K562 (cell line): ENCODE data around the gene MED16. TPM values are rescaled to one million over a fixed set of nuclear protein-coding genes. Genes with fewer than 3 reads are reported as not detected.

ENCODE experiments used
- ATAC-seq: fragments of 200-7000 bp; cut with Tn5 transposase; 3 replicates; pipeline ENCODE4 v1.9.1; 2020; ENCODE audit warnings: moderate library complexity
- BruUV-seq: library from RNA; stranded (reverse); fragments of 400-500 nt; replicated peaks from 2 replicates; lab custom pipeline; 2021; lab: Mats Ljungman, UMichigan
- CTCF ChIA-PET: fragments of 300-600 bp; formaldehyde crosslinking; extraction: SDS; loops from one replicate; lab custom pipeline; 2021; ENCODE audit warnings: low intra/inter-chr PET ratio; lab: Yijun Ruan, JAX
- POLR2A ChIA-PET: fragments of 300-600, 350-650 bp; sonication (Branson Sonifier 250); formaldehyde crosslinking; extraction: SDS; loops from one replicate; lab custom pipeline; 2021; ENCODE audit warnings: antibody characterized with exemption, inconsistent platforms; lab: Yijun Ruan, JAX
- DNase-seq, 4 experiments: peaks; one replicate each; pipeline versions ENCODE4 v3.0.0 to v3.0.0-alpha.2; 2011 to 2018; ENCODE audit warnings: low spot score in 3 of 4, mixed read lengths in 3 of 4; ENCODE audit errors: extremely low read depth in 1 of 4
- FAIRE-seq: peaks from 2 replicates; lab custom pipeline; 2011; peaks lifted over from hg19 to GRCh38; lab: Jason Lieb, UNC
- H2AFZ ChIP-seq: 2 replicates; pipeline ENCODE4 v1.6.0; 2011; ENCODE audit warnings: low read depth, low read length, control low read depth, inconsistent platforms
- H3K27ac ChIP-seq: fragments of 200-600 bp; 3 replicates; pipeline ENCODE4 v1.8.0; 2011; ENCODE audit warnings: low read depth, mild to moderate bottlenecking, control low read depth, inconsistent platforms, low read length, moderate library complexity, mixed read lengths; ENCODE audit errors: extremely low read depth
- H3K27me3 ChIP-seq, 2 experiments: fragments of 300-600 bp in 1 of 2; 2 replicates in 1 of 2; 3 replicates in 1 of 2; pipeline versions ENCODE4 v1.6.0 to v1.8.0; 2011; ENCODE audit warnings: inconsistent platforms in 2 of 2, low read length in 2 of 2, mild to moderate bottlenecking in 1 of 2, mixed read lengths in 1 of 2, moderate library complexity in 1 of 2; ENCODE audit not compliant: control insufficient read depth in 2 of 2, insufficient read depth in 2 of 2
- H3K36me3 ChIP-seq: fragments of 300-600 bp; 3 replicates; pipeline ENCODE4 v1.8.0; 2011; ENCODE audit warnings: mild to moderate bottlenecking, low read length, inconsistent platforms; ENCODE audit not compliant: control insufficient read depth, insufficient read depth
- H3K4me1 ChIP-seq, 2 experiments: fragments of 200-600 bp in 1 of 2; replicated peaks in 1 of 2; 2 replicates in 1 of 2; 3 replicates in 1 of 2; pipeline versions ENCODE4 v1.5.1 to v1.8.0; 2011; ENCODE audit warnings: inconsistent platforms in 2 of 2, low read length in 2 of 2, mild to moderate bottlenecking in 1 of 2, mixed read lengths in 1 of 2, moderate library complexity in 1 of 2; ENCODE audit not compliant: control insufficient read depth in 2 of 2, insufficient read depth in 2 of 2
- H3K4me2 ChIP-seq: 2 replicates; pipeline ENCODE4 v1.6.1; 2011; ENCODE audit warnings: low read length, control low read depth, inconsistent platforms, mixed read lengths; ENCODE audit not compliant: insufficient read depth
- H3K4me3 ChIP-seq: fragments of 200-600 bp; sonication (generic), shearing (Covaris generic); 2 replicates; pipeline ENCODE4 v1.5.1; 2016; ENCODE audit warnings: control low read depth, inconsistent platforms
- H3K79me2 ChIP-seq: fragments of 200-600 bp; 3 replicates; pipeline ENCODE4 v1.8.0; 2011; ENCODE audit warnings: low read length, inconsistent platforms; ENCODE audit not compliant: control insufficient read depth, insufficient read depth
- H3K9ac ChIP-seq, 2 experiments: 2 replicates each; pipeline versions ENCODE4 v1.6.0 to v1.6.1; 2011; ENCODE audit warnings: low read depth in 2 of 2, low read length in 2 of 2, control low read depth in 1 of 2, inconsistent platforms in 1 of 2, mild to moderate bottlenecking in 1 of 2, mixed read lengths in 1 of 2; ENCODE audit not compliant: insufficient read depth in 1 of 2
- H3K9me1 ChIP-seq: one replicate; pipeline ENCODE4 v1.6.0; 2011; ENCODE audit warnings: inconsistent platforms, mild to moderate bottlenecking, low read length, moderate library complexity; ENCODE audit not compliant: control insufficient read depth, insufficient read depth
- H3K9me3 ChIP-seq: replicated peaks from 2 replicates; pipeline ENCODE4 v1.5.1; 2011; ENCODE audit warnings: low read depth, low read length, inconsistent platforms; ENCODE audit not compliant: control insufficient read depth, insufficient read depth
- H4K20me1 ChIP-seq: replicated peaks from 2 replicates; pipeline ENCODE4 v1.6.1; 2011; ENCODE audit warnings: low read length, inconsistent platforms, mixed read lengths; ENCODE audit not compliant: control insufficient read depth, insufficient read depth
- BRD4 ChIP-seq: fragments of 200-600 bp; sonication (generic); IDR thresholded peaks from 2 replicates; pipeline ENCODE4 v1.6.1; 2017; ENCODE audit warnings: inconsistent platforms
- ETV5 ChIP-seq: sonication (generic); formaldehyde crosslinking; IDR thresholded peaks from 2 replicates; pipeline ENCODE4 v1.4.0; 2020; ENCODE audit warnings: low read depth, mild to moderate bottlenecking, missing genetic modification reagents
- POLR2G ChIP-seq: fragments of 200-400 bp; formaldehyde crosslinking; IDR thresholded peaks from 2 replicates; pipeline ENCODE4 v1.6.1; 2017; ENCODE audit warnings: low read depth, mild to moderate bottlenecking, antibody characterized with exemption, low read length, moderate library complexity
- PURB ChIP-seq: sonication (generic); formaldehyde crosslinking; IDR thresholded peaks from 2 replicates; pipeline ENCODE4 v1.9.0; 2021; ENCODE audit warnings: low read depth, mild to moderate bottlenecking, missing genetic modification reagents
- RBFOX2 ChIP-seq: fragments of 200-400 bp; formaldehyde crosslinking; IDR thresholded peaks from 2 replicates; pipeline ENCODE4 v1.6.1; 2017; ENCODE audit warnings: low read depth, mild to moderate bottlenecking, low read length, moderate library complexity
- SETDB1 ChIP-seq: IDR thresholded peaks from one replicate; pipeline ENCODE4 v1.6.1; 2012; ENCODE audit warnings: low read length, control low read depth, inconsistent platforms
- SMAD2 ChIP-seq: fragments of 150-350 bp; IDR thresholded peaks from 2 replicates; pipeline ENCODE4 v1.6.1; 2014; ENCODE audit warnings: low read depth, mild to moderate bottlenecking, low read length
- WGBS: fragments of 100-300 bp; shearing (Covaris generic); methylation state at CpG from one replicate; pipeline ENCODE4 v1.1.6; 2016; ENCODE audit warnings: low coverage, mixed read lengths; ENCODE audit not compliant: insufficient coverage; ENCODE audit errors: missing lambda C conversion rate; 5-methylcytosine and 5-hydroxymethylcytosine counted together
- in situ Hi-C: fragments of 300-500 bp; cut with MboI; formaldehyde crosslinking; loops from 4 replicates; pipeline ENCODE4 v1.15.0; 2018; ENCODE audit warnings: inconsistent platforms, mixed read lengths
- intact Hi-C: fragments of 100-400 bp; cut with micrococcal nuclease; formaldehyde crosslinking; loops from 2 replicates; pipeline ENCODE4 v1.14.2; 2022
- polyA plus RNA-seq, 8 experiments: library from polyadenylated mRNA; depleted of rRNA in 4 of 8; stranded (reverse) in 5 of 8; unstranded in 3 of 8; fragments of >200 nt; fragmentation: Nextera tagmentation in 2 of 8; fragmentation: Illumina TruSeq in 1 of 8; extraction: Ambion mirVana in 2 of 8; extraction: Trizol in 1 of 8; gene quantifications; 2 replicates each; pipeline versions ENCODE4 v1.2.1 to v1.2.3, GENCODE V29; 2011 to 2014; ENCODE audit warnings: inconsistent platforms in 1 of 8, missing spikeins in 1 of 8
- total RNA-seq, 7 experiments: library from RNA; depleted of rRNA in 6 of 7; stranded (reverse); fragments of >200 nt in 6 of 7; fragmentation: Illumina TruSeq in 2 of 7; extraction: Trizol in 2 of 7; gene quantifications; 2 replicates each; pipeline versions ENCODE4 v1.2.1 to v1.2.3, GENCODE V29; 2011 to 2021; ENCODE audit warnings: low replicate concordance in 1 of 7
- TF ChIP-seq, protein P1 (sequence below): fragments of 450-650 bp; formaldehyde crosslinking; conservative IDR thresholded peaks from 2 replicates; pipeline ENCODE4 v1.4.0; 2022; ENCODE audit warnings: mild to moderate bottlenecking, missing genetic modification characterization
- TF ChIP-seq, protein P2 (sequence below): fragments of 450-650 bp; IDR thresholded peaks from 2 replicates; pipeline ENCODE4 v1.6.1; 2016; ENCODE audit warnings: antibody characterized with exemption
- TF ChIP-seq, protein P3 (sequence below): sonication (generic); formaldehyde crosslinking; IDR thresholded peaks from 2 replicates; pipeline ENCODE4 v1.8.1; 2022; ENCODE audit warnings: missing genetic modification reagents
- TF ChIP-seq, protein P4 (sequence below): fragments of 250-450 bp; sonication (Bioruptor Pico); IDR thresholded peaks from 2 replicates; pipeline ENCODE4 v1.9.0; 2021; ENCODE audit warnings: mild to moderate bottlenecking

The MED16 gene
- total and polyA plus RNA-seq, 9 of the 15 experiments (the other 6 are each of a cell fraction or from before 2014, with no cell fraction given), result 0.89 to 59.9 (median 8.6) TPM

DNA sequence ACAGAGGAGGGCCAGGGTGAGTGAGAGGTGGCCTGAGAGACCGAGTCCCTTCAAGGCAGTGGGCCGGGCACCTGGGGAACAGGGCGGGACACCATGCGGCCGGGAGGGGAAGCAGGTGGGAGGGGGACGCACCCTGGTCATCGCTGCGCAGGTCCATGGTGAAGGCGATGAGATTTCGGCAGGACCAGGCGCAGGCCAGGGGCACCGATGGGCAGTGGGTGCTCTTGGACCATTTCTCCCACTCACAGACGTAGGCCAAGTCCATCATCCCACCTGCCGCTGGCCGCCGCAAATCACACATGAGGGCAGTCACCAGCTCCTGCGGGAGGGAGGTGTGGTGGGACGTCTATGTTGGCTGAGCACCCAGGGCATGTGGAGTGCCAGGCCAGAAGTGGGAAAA, 2.2 kb downstream of the MED16 start:
- Histone ChIP-seq H2AFZ (no peak overlapping the region), H3K79me2 (peaks cover 40% of the 10 kb centered on the region), H3K4me2 (no peak overlapping the region), H4K20me1 (peaks cover 6% of the 10 kb centered on the region), H3K9ac (0 out of 4 replicates have a peak overlapping the region, but pooled peaks of 1 of the 2 experiments have one; percentile 2), H3K9me1 (no peaks in the 10 kb centered on the region), H3K36me3 (peaks cover 46% of the 10 kb centered on the region; the same call in 2 of the 3 replicates), H3K27me3 (no peaks in the 10 kb centered on the region), H3K4me1 (peaks cover 9 to 61% of the 10 kb centered on the region in 2 experiments; a peak in 4 of 5 replicates), H3K4me3 (no peak overlapping the region), H3K27ac (no peak overlapping the region), H3K9me3 (no peaks in the 10 kb centered on the region)
- BruUV-seq, result no TSS peak
- POLR2A ChIA-PET, result interaction anchor here (0.5 to 0.6 kb wide), 2 partner anchors 11 to 12 kb away, joined by 3 read pairs; no protein-coding TSS in a partner anchor
- in situ Hi-C loops (no loop called here), intact Hi-C loops (no loop called here)
- no peak for FAIRE-seq
- no peak for DNase-seq
- 93% methylated on average over 16 of the region's 18 CpGs for WGBS
- ATAC-seq, result no peak
- TF ChIP-seq BRD4 (no peak), ETV5 (no peak), SETDB1 (no peak), RBFOX2 (0 out of 2 replicates have a peak, but pooled peaks have one; percentile 1), POLR2G (peak; percentile 21; the same call in 1 of the 2 replicates), SMAD2 (no peak), PURB (CRISPR knock-in tag) (no peak)
- TF ChIP-seq, protein P1, sequence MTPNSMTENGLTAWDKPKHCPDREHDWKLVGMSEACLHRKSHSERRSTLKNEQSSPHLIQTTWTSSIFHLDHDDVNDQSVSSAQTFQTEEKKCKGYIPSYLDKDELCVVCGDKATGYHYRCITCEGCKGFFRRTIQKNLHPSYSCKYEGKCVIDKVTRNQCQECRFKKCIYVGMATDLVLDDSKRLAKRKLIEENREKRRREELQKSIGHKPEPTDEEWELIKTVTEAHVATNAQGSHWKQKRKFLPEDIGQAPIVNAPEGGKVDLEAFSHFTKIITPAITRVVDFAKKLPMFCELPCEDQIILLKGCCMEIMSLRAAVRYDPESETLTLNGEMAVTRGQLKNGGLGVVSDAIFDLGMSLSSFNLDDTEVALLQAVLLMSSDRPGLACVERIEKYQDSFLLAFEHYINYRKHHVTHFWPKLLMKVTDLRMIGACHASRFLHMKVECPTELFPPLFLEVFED, result no peak
- TF ChIP-seq, protein P2, sequence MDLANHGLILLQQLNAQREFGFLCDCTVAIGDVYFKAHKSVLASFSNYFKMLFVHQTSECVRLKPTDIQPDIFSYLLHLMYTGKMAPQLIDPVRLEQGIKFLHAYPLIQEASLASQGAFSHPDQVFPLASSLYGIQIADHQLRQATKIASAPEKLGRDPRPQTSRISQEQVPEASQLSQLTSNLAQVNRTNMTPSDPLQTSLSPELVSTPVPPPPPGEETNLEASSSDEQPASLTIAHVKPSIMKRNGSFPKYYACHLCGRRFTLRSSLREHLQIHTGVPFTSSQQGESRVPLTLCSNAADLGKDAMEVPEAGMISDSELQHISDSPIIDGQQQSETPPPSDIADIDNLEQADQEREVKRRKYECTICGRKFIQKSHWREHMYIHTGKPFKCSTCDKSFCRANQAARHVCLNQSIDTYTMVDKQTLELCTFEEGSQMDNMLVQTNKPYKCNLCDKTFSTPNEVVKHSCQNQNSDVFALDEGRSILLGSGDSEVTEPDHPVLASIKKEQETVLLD, result no peak
- TF ChIP-seq, protein P3, sequence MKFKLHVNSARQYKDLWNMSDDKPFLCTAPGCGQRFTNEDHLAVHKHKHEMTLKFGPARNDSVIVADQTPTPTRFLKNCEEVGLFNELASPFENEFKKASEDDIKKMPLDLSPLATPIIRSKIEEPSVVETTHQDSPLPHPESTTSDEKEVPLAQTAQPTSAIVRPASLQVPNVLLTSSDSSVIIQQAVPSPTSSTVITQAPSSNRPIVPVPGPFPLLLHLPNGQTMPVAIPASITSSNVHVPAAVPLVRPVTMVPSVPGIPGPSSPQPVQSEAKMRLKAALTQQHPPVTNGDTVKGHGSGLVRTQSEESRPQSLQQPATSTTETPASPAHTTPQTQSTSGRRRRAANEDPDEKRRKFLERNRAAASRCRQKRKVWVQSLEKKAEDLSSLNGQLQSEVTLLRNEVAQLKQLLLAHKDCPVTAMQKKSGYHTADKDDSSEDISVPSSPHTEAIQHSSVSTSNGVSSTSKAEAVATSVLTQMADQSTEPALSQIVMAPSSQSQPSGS (CRISPR knock-in tag), result no peak
- TF ChIP-seq, protein P4, sequence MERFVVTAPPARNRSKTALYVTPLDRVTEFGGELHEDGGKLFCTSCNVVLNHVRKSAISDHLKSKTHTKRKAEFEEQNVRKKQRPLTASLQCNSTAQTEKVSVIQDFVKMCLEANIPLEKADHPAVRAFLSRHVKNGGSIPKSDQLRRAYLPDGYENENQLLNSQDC (CRISPR knock-in tag), result no peak
- CTCF ChIA-PET, result no interaction called here
